H1 (cell line): ENCODE measurements around the gene GALNT2. TPM values are rescaled to one million over a fixed set of nuclear protein-coding genes. Genes with fewer than 3 reads are reported as not detected.

Source experiments
- CTCF ChIA-PET: fragments of 300-600 bp; sonication (Branson Sonifier 250); formaldehyde crosslinking; loops from one replicate; lab custom pipeline; 2021; ENCODE audit not compliant: partially characterized antibody; lab: Charles Lee
- POLR2A ChIA-PET: fragments of 300-600 bp; sonication (Branson Sonifier 250); formaldehyde crosslinking; loops from one replicate; lab custom pipeline; 2021; ENCODE audit warnings: inconsistent platforms; ENCODE audit not compliant: partially characterized antibody; lab: Charles Lee
- DNase-seq, 2 experiments: peaks; one replicate each; pipeline versions ENCODE4 v3.0.0 to v3.0.0-alpha.2; 2010 to 2022; ENCODE audit warnings: low spot score in 2 of 2, low read depth in 1 of 2, mixed read lengths in 1 of 2
- FAIRE-seq: peaks from 2 replicates; lab custom pipeline; 2011; peaks lifted over from hg19 to GRCh38; lab: Jason Lieb, UNC
- H2AFZ ChIP-seq: 2 replicates; pipeline ENCODE4 v1.8.1; 2012; ENCODE audit warnings: low read length, inconsistent platforms
- H2AK5ac ChIP-seq: 2 replicates; pipeline ENCODE4 v1.6.1; 2013; ENCODE audit warnings: low read depth, low read length
- H2BK120ac ChIP-seq: replicated peaks from 2 replicates; pipeline ENCODE3; 2013; ENCODE audit warnings: low read depth, low read length, inconsistent platforms
- H2BK12ac ChIP-seq: 2 replicates; pipeline ENCODE4 v1.6.1; 2013; ENCODE audit warnings: low read depth, low read length
- H2BK15ac ChIP-seq: 2 replicates; pipeline ENCODE4 v1.6.1; 2013; ENCODE audit warnings: low read length
- H2BK20ac ChIP-seq: 2 replicates; pipeline ENCODE4 v1.6.1; 2013; ENCODE audit warnings: low read length
- H2BK5ac ChIP-seq: 2 replicates; pipeline ENCODE4 v1.6.1; 2013; ENCODE audit warnings: low read depth, low read length
- H3K14ac ChIP-seq: 2 replicates; pipeline ENCODE4 v1.6.1; 2013; ENCODE audit warnings: inconsistent platforms; ENCODE audit not compliant: insufficient read length
- H3K18ac ChIP-seq: 2 replicates; pipeline ENCODE4 v1.6.1; 2013; ENCODE audit warnings: low read length; ENCODE audit errors: extremely low read depth
- H3K23ac ChIP-seq: 2 replicates; pipeline ENCODE4 v1.6.1; 2013; ENCODE audit warnings: inconsistent platforms; ENCODE audit not compliant: insufficient read length
- H3K23me2 ChIP-seq: 2 replicates; pipeline ENCODE4 v1.6.1; 2013; ENCODE audit warnings: low read depth, low read length
- H3K27ac ChIP-seq: 2 replicates; pipeline ENCODE4 v1.6.1; 2011; ENCODE audit warnings: low read depth, low read length, inconsistent platforms
- H3K27me3 ChIP-seq, 4 experiments: replicated peaks in 1 of 4; 1 replicate in 1 of 4; 2 replicates in 3 of 4; pipeline versions ENCODE4 v1.6.1 to v1.8.1; 2011 to 2013; ENCODE audit warnings: low read length in 3 of 4, mild to moderate bottlenecking in 3 of 4, inconsistent platforms in 2 of 4, mixed read lengths in 2 of 4, moderate library complexity in 1 of 4; ENCODE audit not compliant: control insufficient read depth in 3 of 4, insufficient read depth in 3 of 4; ENCODE audit errors: extremely low read depth in 1 of 4
- H3K36me3 ChIP-seq, 4 experiments: 2 replicates each; pipeline versions ENCODE4 v1.6.1 to v1.8.1; 2011 to 2013; ENCODE audit warnings: mild to moderate bottlenecking in 4 of 4, low read length in 3 of 4, moderate library complexity in 2 of 4, control low read depth in 1 of 4, inconsistent platforms in 1 of 4; ENCODE audit not compliant: insufficient read depth in 4 of 4, control insufficient read depth in 2 of 4
- H3K4ac ChIP-seq: replicated peaks from 2 replicates; pipeline ENCODE3; 2013; ENCODE audit warnings: low read length, low read depth, mixed read lengths, inconsistent platforms; ENCODE audit not compliant: insufficient read length
- H3K4me1 ChIP-seq, 4 experiments: replicated peaks in 1 of 4; 1 replicate in 1 of 4; 2 replicates in 3 of 4; pipeline versions ENCODE4 v1.6.1 to v1.8.1; 2011 to 2013; ENCODE audit warnings: low read length in 3 of 4, inconsistent platforms in 2 of 4, mixed read lengths in 1 of 4; ENCODE audit not compliant: insufficient read depth in 4 of 4, control insufficient read depth in 3 of 4
- H3K4me2 ChIP-seq, 2 experiments: 2 replicates each; pipeline versions ENCODE4 v1.6.1 to v1.8.1; 2011 to 2013; ENCODE audit warnings: low read depth in 2 of 2, low read length in 2 of 2, control low read depth in 1 of 2, inconsistent platforms in 1 of 2, mild to moderate bottlenecking in 1 of 2; ENCODE audit not compliant: insufficient read depth in 1 of 2
- H3K4me3 ChIP-seq, 4 experiments: fragments of 200-600, 300-600 bp in 1 of 4; sonication (generic), shearing (Covaris generic), sonication (Bioruptor Twin) in 1 of 4; 2 replicates each; pipeline versions ENCODE4 v1.5.1 to v1.8.1; 2011 to 2016; ENCODE audit warnings: low read length in 4 of 4, low read depth in 3 of 4, control low read depth in 2 of 4, inconsistent platforms in 2 of 4, mild to moderate bottlenecking in 2 of 4, mixed read lengths in 1 of 4, moderate library complexity in 1 of 4; ENCODE audit not compliant: insufficient read depth in 2 of 4; ENCODE audit errors: extremely low read depth in 1 of 4
- H3K56ac ChIP-seq: replicated peaks from 2 replicates; pipeline ENCODE3; 2013; ENCODE audit warnings: low read depth, mild to moderate bottlenecking, mixed read lengths, low read length, inconsistent platforms; ENCODE audit not compliant: insufficient read length
- H3K79me1 ChIP-seq: 2 replicates; pipeline ENCODE4 v1.6.1; 2013; ENCODE audit warnings: low read depth, low read length, control low read depth
- H3K79me2 ChIP-seq, 2 experiments: 2 replicates each; pipeline versions ENCODE4 v1.6.1 to v1.8.1; 2012 to 2013; ENCODE audit warnings: low read length in 2 of 2, mild to moderate bottlenecking in 2 of 2, inconsistent platforms in 1 of 2; ENCODE audit not compliant: insufficient read depth in 2 of 2, control insufficient read depth in 1 of 2
- H3K9ac ChIP-seq, 4 experiments: replicated peaks in 1 of 4; 1 replicate in 1 of 4; 2 replicates in 3 of 4; pipeline versions ENCODE4 v1.6.1 to v1.8.1; 2011 to 2013; ENCODE audit warnings: low read depth in 3 of 4, low read length in 3 of 4, control low read depth in 2 of 4, mild to moderate bottlenecking in 2 of 4, moderate library complexity in 2 of 4, inconsistent platforms in 1 of 4; ENCODE audit errors: extremely low read depth in 1 of 4
- H3K9me3 ChIP-seq, 2 experiments: 2 replicates each; pipeline versions ENCODE4 v1.6.1 to v1.8.1; 2012 to 2013; ENCODE audit warnings: mild to moderate bottlenecking in 2 of 2, moderate library complexity in 2 of 2, control low read depth in 1 of 2, inconsistent platforms in 1 of 2, low read depth in 1 of 2, low read length in 1 of 2, mixed read lengths in 1 of 2; ENCODE audit not compliant: insufficient read depth in 2 of 2
- H4K20me1 ChIP-seq, 2 experiments: replicated peaks in 1 of 2; 2 replicates each; pipeline versions ENCODE3 to v1.8.1; 2011 to 2013; ENCODE audit warnings: inconsistent platforms in 2 of 2, low read length in 2 of 2, mild to moderate bottlenecking in 1 of 2; ENCODE audit not compliant: insufficient read depth in 2 of 2, control insufficient read depth in 1 of 2
- H4K5ac ChIP-seq: 2 replicates; pipeline ENCODE4 v1.6.1; 2013; ENCODE audit warnings: low read length, low read depth, mixed read lengths, inconsistent platforms; ENCODE audit not compliant: insufficient read length
- H4K8ac ChIP-seq: 2 replicates; pipeline ENCODE4 v1.8.0; 2013; ENCODE audit warnings: mild to moderate bottlenecking, moderate library complexity, low read length, inconsistent platforms; ENCODE audit not compliant: insufficient read depth; ENCODE audit errors: extremely low read depth
- H4K91ac ChIP-seq: replicated peaks from 2 replicates; pipeline ENCODE3; 2013; ENCODE audit warnings: low read length, mixed read lengths, inconsistent platforms; ENCODE audit not compliant: insufficient read length
- BRCA1 ChIP-seq: IDR thresholded peaks from 2 replicates; pipeline ENCODE4 v1.6.1; 2012; ENCODE audit warnings: low read depth, low read length, improper control_type of control experiment
- EZH2 ChIP-seq: fragments of 200-600 bp; sonication (generic); IDR thresholded peaks from 2 replicates; pipeline ENCODE4 v1.7.1; 2012; ENCODE audit warnings: low read depth, mild to moderate bottlenecking, moderate library complexity, low read length, inconsistent platforms; ENCODE audit not compliant: severe bottlenecking
- KDM1A ChIP-seq: fragments of 200-600, 300-600 bp; sonication (generic); IDR thresholded peaks from 2 replicates; pipeline ENCODE4 v1.7.1; 2016; ENCODE audit warnings: mild to moderate bottlenecking, low read length, borderline replicate concordance
- RAD21 ChIP-seq, 2 experiments: IDR thresholded peaks in 1 of 2; conservative IDR thresholded peaks in 1 of 2; 2 replicates each; pipeline ENCODE4 v1.6.1; 2011; ENCODE audit warnings: low read depth in 2 of 2, low read length in 2 of 2, improper control_type of control experiment in 1 of 2, inconsistent platforms in 1 of 2, mild to moderate bottlenecking in 1 of 2, moderate library complexity in 1 of 2
- RBBP5 ChIP-seq: IDR thresholded peaks from 2 replicates; pipeline ENCODE4 v1.7.1; 2012; ENCODE audit warnings: low read depth, mild to moderate bottlenecking, inconsistent platforms, low read length, moderate library complexity, borderline replicate concordance
- SRF ChIP-seq: IDR thresholded peaks from 2 replicates; pipeline ENCODE4 v1.6.1; 2011; ENCODE audit warnings: mild to moderate bottlenecking, low read depth, low read length, moderate library complexity
- TBP ChIP-seq: IDR thresholded peaks from 2 replicates; pipeline ENCODE4 v1.6.1; 2011; ENCODE audit warnings: low read depth, low read length, improper control_type of control experiment
- WGBS, 2 experiments: shearing (Covaris generic) in 1 of 2; methylation state at CpG; one replicate each; pipeline versions ENCODE4 v1.1.6 to v1.1.7; 2013 to 2015; ENCODE audit warnings: low lambda C conversion rate in 2 of 2, mixed read lengths in 2 of 2, inconsistent platforms in 1 of 2, low coverage in 1 of 2, missing lambda C conversion rate in 1 of 2; ENCODE audit not compliant: insufficient replicate concordance in 2 of 2, insufficient coverage in 1 of 2, insufficient read length in 1 of 2; ENCODE audit errors: extremely low coverage in 1 of 2, missing lambda C conversion rate in 1 of 2; 5-methylcytosine and 5-hydroxymethylcytosine counted together
- polyA plus RNA-seq, 7 experiments: library from polyadenylated mRNA; depleted of rRNA in 3 of 7; stranded (reverse) in 5 of 7; unstranded in 2 of 7; fragments of >200 nt in 5 of 7; fragments of 200-250 nt in 2 of 7; gene quantifications; 1 replicate in 5 of 7; 2 replicates in 1 of 7; 4 replicates in 1 of 7; pipeline versions ENCODE4 v1.2.1 to v1.2.3, GENCODE V29; 2011 to 2013; ENCODE audit warnings: missing spikeins in 2 of 7, mixed read lengths in 2 of 7
- total RNA-seq: library from RNA; stranded (reverse); fragmentation: NEBNext Ultra II Directional; extraction: Animal tissue kit (Norgen Biotek cat#: 25700); gene quantifications from 2 replicates; pipeline ENCODE4 v1.2.1, GENCODE V29; 2021
- TF ChIP-seq, protein P1 (sequence below), 3 experiments: IDR thresholded peaks; 1 replicate in 2 of 3; 2 replicates in 1 of 3; pipeline versions ENCODE4 v1.5.1 to v1.6.1; 2011; ENCODE audit warnings: low read length in 3 of 3, mild to moderate bottlenecking in 3 of 3, inconsistent platforms in 2 of 3, low read depth in 1 of 3, moderate library complexity in 1 of 3; ENCODE audit not compliant: insufficient read depth in 1 of 3; ENCODE audit errors: control extremely low read depth in 1 of 3
- TF ChIP-seq, protein P2 (sequence below): IDR thresholded peaks from 2 replicates; pipeline ENCODE4 v1.6.1; 2011; ENCODE audit warnings: low read depth, mild to moderate bottlenecking, low read length; ENCODE audit not compliant: insufficient read depth

GALNT2 gene
- total and polyA plus RNA-seq, 2 of the 8 experiments (the other 6 are each of a cell fraction or from before 2014, with no cell fraction given): 34.5 to 75.3 TPM

DNA sequence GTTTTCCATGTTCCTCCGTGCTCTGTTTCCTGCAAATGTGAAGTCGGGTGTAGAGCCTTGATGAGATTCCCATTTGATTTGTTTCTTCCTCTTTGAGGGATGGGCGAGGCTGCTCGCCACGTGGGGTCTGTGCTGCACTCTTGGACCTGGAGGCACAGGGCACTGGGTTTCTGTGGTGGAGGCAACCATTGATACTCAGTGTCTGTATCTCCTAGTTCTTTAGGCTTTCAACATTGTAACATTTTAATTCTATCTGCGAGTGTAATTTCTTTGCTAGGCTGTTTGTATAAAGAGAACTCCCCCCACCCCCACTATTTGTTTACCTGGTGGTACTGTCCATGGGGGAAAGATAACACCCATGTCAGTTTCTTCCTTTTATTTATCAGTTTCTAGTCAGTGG, 52.3 kb downstream of the GALNT2 start:
- Histone ChIP-seq H4K20me1 (peaks cover 0 to 3% of the 10 kb centered on the region in 2 experiments), H3K27me3 (no peaks in the 10 kb centered on the region; a peak in 1 of 7 replicates), H2BK20ac (no peak overlapping the region), H3K36me3 (no peaks in the 10 kb centered on the region), H2AK5ac (no peak overlapping the region), H3K79me1 (peaks cover 10% of the 10 kb centered on the region; the same call in 1 of the 2 replicates), H2AFZ (no peak overlapping the region), H3K18ac (no peak overlapping the region), H4K8ac (no peak overlapping the region; the same call in 1 of the 2 replicates), H3K23me2 (no peaks in the 10 kb centered on the region), H3K23ac (no peak overlapping the region), H4K91ac (no peak overlapping the region), H3K14ac (no peak overlapping the region), H3K27ac (no peak overlapping the region), H4K5ac (no peak overlapping the region), H3K9me3 (no peaks in the 10 kb centered on the region), H2BK15ac (no peak overlapping the region), H2BK120ac (no peak overlapping the region), H3K4me2 (no peak overlapping the region), H3K4me3 (no peak overlapping the region), H3K9ac (no peak overlapping the region), H3K4me1 (peaks cover 0 to 8% (median 5%) of the 10 kb centered on the region in 4 experiments; a peak in 3 of 7 replicates), H2BK12ac (no peak overlapping the region), H2BK5ac (no peak overlapping the region), H3K56ac (no peak overlapping the region), H3K4ac (no peak overlapping the region), H3K79me2 (peaks cover 7 to 76% of the 10 kb centered on the region in 2 experiments; a peak in 3 of 4 replicates)
- ChIA-PET POLR2A (no interaction called here), CTCF (interaction anchor here (0.6 to 5.7 kb wide), 14 partner anchors 10 to 1573 kb away, joined by 3 to 79 read pairs (median 8); no protein-coding TSS in a partner anchor)
- WGBS, 2 experiments: 77% methylated on average over 6 of the region's 6 CpGs; no CpG with 5 or more reads in 1 of the 2 experiments
- DNase-seq: no peak
- no peak for FAIRE-seq
- TF ChIP-seq KDM1A (no peak), SRF (no peak), BRCA1 (no peak), RBBP5 (no peak), TBP (no peak), EZH2 (no peak), RAD21 (IDR thresholded peaks at IDR 0.05 in 1 of 2, conservative IDR thresholded peaks at IDR 0.05 in 1 of 2; ENCODE audit: low read depth in 2 of 2, low read length in 2 of 2) (no peak)
- TF ChIP-seq, protein P1, sequence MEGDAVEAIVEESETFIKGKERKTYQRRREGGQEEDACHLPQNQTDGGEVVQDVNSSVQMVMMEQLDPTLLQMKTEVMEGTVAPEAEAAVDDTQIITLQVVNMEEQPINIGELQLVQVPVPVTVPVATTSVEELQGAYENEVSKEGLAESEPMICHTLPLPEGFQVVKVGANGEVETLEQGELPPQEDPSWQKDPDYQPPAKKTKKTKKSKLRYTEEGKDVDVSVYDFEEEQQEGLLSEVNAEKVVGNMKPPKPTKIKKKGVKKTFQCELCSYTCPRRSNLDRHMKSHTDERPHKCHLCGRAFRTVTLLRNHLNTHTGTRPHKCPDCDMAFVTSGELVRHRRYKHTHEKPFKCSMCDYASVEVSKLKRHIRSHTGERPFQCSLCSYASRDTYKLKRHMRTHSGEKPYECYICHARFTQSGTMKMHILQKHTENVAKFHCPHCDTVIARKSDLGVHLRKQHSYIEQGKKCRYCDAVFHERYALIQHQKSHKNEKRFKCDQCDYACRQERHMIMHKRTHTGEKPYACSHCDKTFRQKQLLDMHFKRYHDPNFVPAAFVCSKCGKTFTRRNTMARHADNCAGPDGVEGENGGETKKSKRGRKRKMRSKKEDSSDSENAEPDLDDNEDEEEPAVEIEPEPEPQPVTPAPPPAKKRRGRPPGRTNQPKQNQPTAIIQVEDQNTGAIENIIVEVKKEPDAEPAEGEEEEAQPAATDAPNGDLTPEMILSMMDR (IDR thresholded peaks at IDR 0.05; ENCODE audit: control extremely low read depth in 1 of 3, insufficient read depth in 1 of 3, low read depth in 1 of 3, low read length in 3 of 3): no peak
- TF ChIP-seq, protein P2, sequence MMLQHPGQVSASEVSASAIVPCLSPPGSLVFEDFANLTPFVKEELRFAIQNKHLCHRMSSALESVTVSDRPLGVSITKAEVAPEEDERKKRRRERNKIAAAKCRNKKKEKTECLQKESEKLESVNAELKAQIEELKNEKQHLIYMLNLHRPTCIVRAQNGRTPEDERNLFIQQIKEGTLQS: no peak
